ENCODE results near the gene BCL7A. TPM values are rescaled to one million over a fixed set of nuclear protein-coding genes. Genes with fewer than 3 reads are reported as not detected.

The BCL7A gene
- total and polyA plus RNA-seq, 4 donors: 3.5 to 8.3 (median 4.9) TPM

GRCh38 chr12:122009741-122010140 is 11.9 kb upstream of the BCL7A start:
- WGBS: 88% methylated on average over 9 of the region's 9 CpGs
- Histone ChIP-seq H3K36me3 (ENCODE audit: control insufficient read depth in 4 of 4, insufficient read depth in 3 of 4, low read depth in 1 of 4, low read length in 3 of 4) (no peaks in the 10 kb centered on the region), H3K4me3 (ENCODE audit: low read depth in 1 of 3, low read length in 3 of 3) (no peak overlapping the region), H3K27me3 (ENCODE audit: control insufficient read depth in 4 of 4, insufficient read depth in 4 of 4, low read length in 3 of 4) (no peaks in the 10 kb centered on the region), H3K9me3 (ENCODE audit: control insufficient read depth in 4 of 4, low read length in 3 of 4) (no peaks in the 10 kb centered on the region), H3K4me1 (ENCODE audit: control insufficient read depth in 4 of 4, insufficient read depth in 4 of 4, low read length in 3 of 4) (no peaks in the 10 kb centered on the region), H3K27ac (ENCODE audit: low read depth in 1 of 2, low read length in 2 of 2) (no peak overlapping the region), H3K9ac (ENCODE audit: low read depth in 1 of 2, low read length in 2 of 2) (no peak overlapping the region)
- DNase-seq (ENCODE audit: low spot score): no peak
- TF ChIP-seq CTCF (IDR thresholded peaks at IDR 0.05; ENCODE audit: low read depth, low read length, missing input control): no peak
- TF ChIP-seq TAF1 (conservative IDR thresholded peaks at IDR 0.05): no peak
- TF ChIP-seq EGR1 (IDR thresholded peaks at IDR 0.05; ENCODE audit: low read depth in 2 of 2): no peak
- no peak for TF ChIP-seq HNF4G (IDR thresholded peaks at IDR 0.05)
- no peak for TF ChIP-seq GABPA (IDR thresholded peaks at IDR 0.05 in 1 of 2, conservative IDR thresholded peaks at IDR 0.05 in 1 of 2)
- TF ChIP-seq MAX (IDR thresholded peaks at IDR 0.05): no peak
- no peak for TF ChIP-seq HNF4A (conservative IDR thresholded peaks at IDR 0.05)
- TF ChIP-seq FOXA2 (IDR thresholded peaks at IDR 0.05): no peak
- no peak for TF ChIP-seq JUND (IDR thresholded peaks at IDR 0.05)
- no peak for TF ChIP-seq ZBTB33 (IDR thresholded peaks at IDR 0.05)
- no peak for TF ChIP-seq FOXA1 (IDR thresholded peaks at IDR 0.05)
- TF ChIP-seq SP1 (IDR thresholded peaks at IDR 0.05): no peak
- TF ChIP-seq RXRA (IDR thresholded peaks at IDR 0.05): no peak
- TF ChIP-seq RAD21 (IDR thresholded peaks at IDR 0.05): no peak

DNA sequence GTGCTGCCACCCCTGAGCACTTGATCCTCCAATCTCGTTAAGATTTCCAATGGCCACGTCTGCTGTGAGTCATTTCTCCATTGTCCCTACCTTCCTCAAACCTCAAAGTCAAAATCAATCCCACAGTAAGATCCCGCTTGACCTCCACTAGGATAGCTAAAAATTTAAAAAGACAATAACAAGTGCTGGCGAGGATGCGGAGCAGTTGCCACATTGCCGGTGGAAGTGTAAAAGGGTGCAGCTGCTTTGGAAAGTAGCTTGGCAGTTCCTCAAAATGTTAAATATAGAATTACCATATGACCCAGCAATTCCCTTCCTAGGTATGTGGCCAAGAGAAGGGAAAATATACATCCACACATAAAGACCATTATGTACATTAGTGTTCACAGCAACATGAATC is 9.5 kb upstream of the BCL7A start:
- no peaks in the 10 kb centered on the region for H3K36me3 ChIP-seq (ENCODE audit: control insufficient read depth in 4 of 4, insufficient read depth in 3 of 4, low read depth in 1 of 4, low read length in 3 of 4)
- no peaks in the 10 kb centered on the region for H3K27me3 ChIP-seq (ENCODE audit: control insufficient read depth in 4 of 4, insufficient read depth in 4 of 4, low read length in 3 of 4)
- H3K9me3 ChIP-seq (ENCODE audit: control insufficient read depth in 4 of 4, low read length in 3 of 4): no peaks in the 10 kb centered on the region
- no peak overlapping the region for H3K4me3 ChIP-seq (ENCODE audit: low read depth in 1 of 3, low read length in 3 of 3)
- WGBS: 93% methylated on average over 6 of the region's 6 CpGs
- H3K9ac ChIP-seq (ENCODE audit: low read depth in 1 of 2, low read length in 2 of 2): no peak overlapping the region
- no peaks in the 10 kb centered on the region for H3K4me1 ChIP-seq (ENCODE audit: control insufficient read depth in 4 of 4, insufficient read depth in 4 of 4, low read length in 3 of 4)
- no peak for TF ChIP-seq FOXA1 (IDR thresholded peaks at IDR 0.05)
- TF ChIP-seq RAD21 (IDR thresholded peaks at IDR 0.05): no peak
- no peak for TF ChIP-seq HNF4A (conservative IDR thresholded peaks at IDR 0.05)
- TF ChIP-seq RXRA (IDR thresholded peaks at IDR 0.05): no peak
- no peak for TF ChIP-seq TAF1 (conservative IDR thresholded peaks at IDR 0.05)
- no peak for TF ChIP-seq ZBTB33 (IDR thresholded peaks at IDR 0.05)
- TF ChIP-seq YY1 (IDR thresholded peaks at IDR 0.05): no peak
- TF ChIP-seq SP1 (IDR thresholded peaks at IDR 0.05): no peak
- TF ChIP-seq MAX (IDR thresholded peaks at IDR 0.05): no peak
- no peak for TF ChIP-seq HNF4G (IDR thresholded peaks at IDR 0.05)
- no peak for TF ChIP-seq EGR1 (IDR thresholded peaks at IDR 0.05; ENCODE audit: low read depth in 2 of 2)
- TF ChIP-seq, protein P1, sequence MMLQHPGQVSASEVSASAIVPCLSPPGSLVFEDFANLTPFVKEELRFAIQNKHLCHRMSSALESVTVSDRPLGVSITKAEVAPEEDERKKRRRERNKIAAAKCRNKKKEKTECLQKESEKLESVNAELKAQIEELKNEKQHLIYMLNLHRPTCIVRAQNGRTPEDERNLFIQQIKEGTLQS (IDR thresholded peaks at IDR 0.05): no peak
- TF ChIP-seq GABPA (IDR thresholded peaks at IDR 0.05 in 1 of 2, conservative IDR thresholded peaks at IDR 0.05 in 1 of 2): no peak
- TF ChIP-seq JUND (IDR thresholded peaks at IDR 0.05): no peak
- TF ChIP-seq CTCF (IDR thresholded peaks at IDR 0.05; ENCODE audit: low read depth, low read length, missing input control): no peak
- TF ChIP-seq FOXA2 (IDR thresholded peaks at IDR 0.05): no peak
- TF ChIP-seq REST (IDR thresholded peaks at IDR 0.05): no peak
- TF ChIP-seq NR2F2 (IDR thresholded peaks at IDR 0.05): no peak
- DNase-seq (ENCODE audit: low spot score): no peak
- no peak overlapping the region for H3K27ac ChIP-seq (ENCODE audit: low read depth in 1 of 2, low read length in 2 of 2)
